ENCODE measurements around the gene LIMK1. TPM values are rescaled to one million over a fixed set of nuclear protein-coding genes. Genes with fewer than 3 reads are reported as not detected.

The LIMK1 gene
- total RNA-seq, 1 experiment from 2014 or later = 63.8 TPM

GRCh38 chr7:74149603-74150002 lies 66.0 kb downstream of the LIMK1 start:
- Histone ChIP-seq H3K4me2 (ENCODE audit: insufficient read depth, insufficient read length, low read length) (no peak overlapping the region), H3K79me1 (ENCODE audit: insufficient read depth, low read depth, low read length, poor library complexity, severe bottlenecking) (no peaks in the 10 kb centered on the region), H3K18ac (ENCODE audit: insufficient read length, low read depth, low read length) (no peak overlapping the region), H2AFZ (ENCODE audit: low read length) (no peak overlapping the region), H3K9me3 (ENCODE audit: control insufficient read depth, low read depth, low read length) (no peaks in the 10 kb centered on the region), H3K56ac (ENCODE audit: insufficient read length, low read depth, low read length) (no peak overlapping the region), H4K91ac (ENCODE audit: insufficient read length, low read depth, low read length) (no peak overlapping the region), H4K20me1 (ENCODE audit: control insufficient read depth, insufficient read depth, insufficient read length) (no peaks in the 10 kb centered on the region), H2BK20ac (ENCODE audit: low read depth, low read length, poor library complexity, severe bottlenecking) (no peak overlapping the region), H2BK12ac (ENCODE audit: insufficient read length, low read depth, low read length) (no peak overlapping the region), H3K23ac (ENCODE audit: insufficient read length, low read depth, low read length) (no peak overlapping the region), H4K8ac (replicated peaks; ENCODE audit: insufficient read length, low read depth, low read length) (no peak overlapping the region), H3K79me2 (ENCODE audit: insufficient read depth, low read length) (no peaks in the 10 kb centered on the region), H2BK120ac (ENCODE audit: low read depth, low read length, poor library complexity, severe bottlenecking) (no peak overlapping the region), H2BK15ac (ENCODE audit: low read depth, low read length) (no peak overlapping the region), H3K4ac (ENCODE audit: low read depth, low read length) (no peak overlapping the region), H2BK5ac (ENCODE audit: insufficient read length, low read length) (no peak overlapping the region), H3K23me2 (ENCODE audit: insufficient read length, low read depth, low read length, poor library complexity, severe bottlenecking) (no peaks in the 10 kb centered on the region), H3T11ph (ENCODE audit: low read length) (no peak overlapping the region), H3K27me3 (ENCODE audit: insufficient read depth, low read length) (no peaks in the 10 kb centered on the region), H4K5ac (ENCODE audit: insufficient read length, low read depth, low read length) (no peak overlapping the region), H3K14ac (ENCODE audit: insufficient read depth, low read length) (no peak overlapping the region), H3K4me1 (ENCODE audit: insufficient read depth, low read length) (no peaks in the 10 kb centered on the region), H3K27ac (ENCODE audit: insufficient read length, low read depth, low read length) (no peak overlapping the region), H3K9ac (ENCODE audit: extremely low read depth, insufficient read length, low read length) (no peak overlapping the region), H2AK5ac (ENCODE audit: insufficient read length, low read length) (no peak overlapping the region)
- H3K4me3 Mint-ChIP-seq = no peak overlapping the region
- TF ChIP-seq CTCF (conservative IDR thresholded peaks at IDR 0.05) = no peak
- H3K27me3 Mint-ChIP-seq (ENCODE audit: low read depth) = peaks cover 2% of the 10 kb centered on the region; the same call in 1 of the 2 replicates
- no peak for DNase-seq
- H3K9me3 Mint-ChIP-seq = peaks cover 5 to 11% of the 10 kb centered on the region in 2 experiments; a peak in 4 of 5 replicates
- WGBS (ENCODE audit: extremely low coverage, insufficient read length, low lambda C conversion rate) = no CpG with 5 or more reads among the region's 1 CpG
- peaks cover 0 to 6% (median 0%) of the 10 kb centered on the region in 3 experiments; a peak in 4 of 7 replicates for H3K36me3 Mint-ChIP-seq (ENCODE audit: insufficient read depth in 1 of 3, low read depth in 3 of 3)
- H3K27ac Mint-ChIP-seq = no peak overlapping the region
- peaks cover 8 to 11% of the 10 kb centered on the region in 2 experiments for H3K4me1 Mint-ChIP-seq
